HCT116 (cell line): ENCODE results near the gene FOXP1. TPM values are rescaled to one million over a fixed set of nuclear protein-coding genes. Genes with fewer than 3 reads are reported as not detected.

ENCODE experiments used
- ATAC-seq: fragments of 200-7000 bp; cut with Tn5 transposase; 2 replicates; pipeline ENCODE4 v1.9.1; 2020; ENCODE audit warnings: mild to moderate bottlenecking, moderate library complexity
- BruUV-seq: library from RNA; stranded (reverse); fragments of 400-500 nt; replicated peaks from 2 replicates; lab custom pipeline; 2021; lab: Mats Ljungman, UMichigan
- CTCF ChIA-PET: fragments of 300-600 bp; sonication (Branson Sonifier 250); formaldehyde crosslinking; loops from one replicate; lab custom pipeline; 2021; ENCODE audit warnings: antibody characterized with exemption; lab: Charles Lee
- POLR2A ChIA-PET: fragments of 300-600, 350-600 bp; sonication (Branson Sonifier 250); formaldehyde crosslinking; loops from one replicate; lab custom pipeline; 2021; ENCODE audit warnings: antibody characterized with exemption; lab: Charles Lee
- RAD21 ChIA-PET, 2 experiments: fragments of 300-600 bp; sonication (Branson Sonifier 250); formaldehyde crosslinking; loops; one replicate each; lab custom pipeline; 2023; ENCODE audit warnings: low total read pairs in 2 of 2; ENCODE audit not compliant: uncharacterized antibody in 2 of 2, unreplicated experiment in 2 of 2, low non-redundant PET in 1 of 2; lab: Charles Lee
- DNase-seq: peaks from one replicate; pipeline ENCODE4 v3.0.0-alpha.2; 2010; ENCODE audit warnings: low read depth, low spot score
- H2AFZ ChIP-seq: fragments of 200-600 bp; shearing (Covaris generic), sonication (generic); 2 replicates; pipeline ENCODE4 v1.6.1; 2017; ENCODE audit warnings: low read depth, mixed run types, mixed read lengths, antibody characterized with exemption, low read length; ENCODE audit not compliant: poor library complexity, severe bottlenecking
- H3K27ac ChIP-seq: 2 replicates; pipeline ENCODE4 v1.5.1; 2012; ENCODE audit warnings: low read depth, low read length
- H3K27me3 ChIP-seq: fragments of 200-600 bp; sonication (generic); 2 replicates; pipeline ENCODE4 v1.6.1; 2016; ENCODE audit warnings: mixed run types, low read length, mixed read lengths; ENCODE audit not compliant: insufficient read depth
- H3K36me3 ChIP-seq, 2 experiments: fragments of 200-500 bp in 1 of 2; fragments of 200-600 bp in 1 of 2; sonication (Bioruptor generic) in 1 of 2; sonication (generic) in 1 of 2; 2 replicates each; pipeline versions ENCODE4 v1.5.1 to v1.6.1; 2014 to 2016; ENCODE audit warnings: low read length in 2 of 2, inconsistent platforms in 1 of 2, mixed read lengths in 1 of 2, mixed run types in 1 of 2; ENCODE audit not compliant: insufficient read depth in 2 of 2, control insufficient read depth in 1 of 2
- H3K4me1 ChIP-seq, 2 experiments: fragments of 200-600 bp in 1 of 2; sonication (generic) in 1 of 2; 2 replicates each; pipeline versions ENCODE4 v1.5.1 to v1.6.1; 2012 to 2017; ENCODE audit warnings: low read length in 2 of 2, inconsistent platforms in 1 of 2, mild to moderate bottlenecking in 1 of 2, mixed read lengths in 1 of 2, mixed run types in 1 of 2, moderate library complexity in 1 of 2; ENCODE audit not compliant: insufficient read depth in 2 of 2, control insufficient read depth in 1 of 2
- H3K4me2 ChIP-seq: fragments of 200-600 bp; sonication (generic); 2 replicates; pipeline ENCODE4 v1.6.1; 2017; ENCODE audit warnings: mixed run types, low read length, mixed read lengths
- H3K4me3 ChIP-seq, 2 experiments: fragments of 200-600 bp in 1 of 2; sonication (generic) in 1 of 2; replicated peaks in 1 of 2; 2 replicates each; pipeline ENCODE4 v1.5.1; 2011 to 2016; ENCODE audit warnings: low read length in 2 of 2, control low read depth in 1 of 2, low read depth in 1 of 2, mild to moderate bottlenecking in 1 of 2, mixed read lengths in 1 of 2, mixed run types in 1 of 2
- H3K79me2 ChIP-seq: fragments of 200-600 bp; sonication (generic); 2 replicates; pipeline ENCODE4 v1.6.1; 2017; ENCODE audit warnings: mild to moderate bottlenecking, mixed run types, low read length, moderate library complexity, mixed read lengths; ENCODE audit not compliant: insufficient read depth
- H3K9ac ChIP-seq: fragments of 200-600 bp; sonication (generic); 2 replicates; pipeline ENCODE4 v1.6.1; 2016; ENCODE audit warnings: low read length, mixed read lengths
- H3K9me2 ChIP-seq: fragments of 200-600 bp; sonication (generic), shearing (Covaris generic); 2 replicates; pipeline ENCODE4 v1.6.1; 2017; ENCODE audit warnings: mixed run types, mild to moderate bottlenecking, moderate library complexity; ENCODE audit not compliant: insufficient read depth
- H3K9me3 ChIP-seq, 2 experiments: fragments of 200-500 bp in 1 of 2; fragments of 200-600 bp in 1 of 2; sonication (Bioruptor generic) in 1 of 2; sonication (generic) in 1 of 2; 2 replicates each; pipeline ENCODE4 v1.6.1; 2014 to 2017; ENCODE audit warnings: low read length in 2 of 2, mixed read lengths in 2 of 2, inconsistent platforms in 1 of 2, low read depth in 1 of 2, mild to moderate bottlenecking in 1 of 2, mixed run types in 1 of 2, moderate library complexity in 1 of 2; ENCODE audit not compliant: control insufficient read depth in 1 of 2, insufficient read depth in 1 of 2
- H4K20me1 ChIP-seq: fragments of 200-600 bp; sonication (generic), shearing (Covaris generic); 2 replicates; pipeline ENCODE4 v1.6.1; 2017; ENCODE audit warnings: mixed run types, mild to moderate bottlenecking, moderate library complexity; ENCODE audit not compliant: insufficient read depth
- CEBPB ChIP-seq: IDR thresholded peaks from 2 replicates; pipeline ENCODE4 v1.6.1; 2012; ENCODE audit warnings: low read depth
- EGR1 ChIP-seq: IDR thresholded peaks from 2 replicates; pipeline ENCODE4 v1.6.1; 2012; ENCODE audit warnings: low read depth
- EZH2 ChIP-seq: fragments of 200-600 bp; sonication (generic); IDR thresholded peaks from 2 replicates; pipeline ENCODE4 v1.6.1; 2017; ENCODE audit warnings: antibody characterized with exemption, mixed run types
- FOSL1 ChIP-seq: IDR thresholded peaks from 2 replicates; pipeline ENCODE4 v1.6.1; 2012; ENCODE audit warnings: low read depth
- RAD21 ChIP-seq: IDR thresholded peaks from 2 replicates; pipeline ENCODE4 v1.6.1; 2012; ENCODE audit warnings: low read depth, mild to moderate bottlenecking
- SIN3A ChIP-seq: IDR thresholded peaks from 2 replicates; pipeline ENCODE4 v1.6.1; 2012; ENCODE audit warnings: low read depth
- ZNF274 ChIP-seq: fragments of 200-500 bp; sonication (Bioruptor generic); IDR thresholded peaks from 2 replicates; pipeline ENCODE4 v1.6.1; 2014; ENCODE audit warnings: mild to moderate bottlenecking, low read depth, low read length, inconsistent platforms
- intact Hi-C: fragments of 100-400 bp; cut with micrococcal nuclease; formaldehyde crosslinking; loops from 2 replicates; pipeline ENCODE4 v1.10.0; 2022
- total RNA-seq: library from RNA; stranded (reverse); gene quantifications from one replicate; pipeline ENCODE4 v1.2.1, GENCODE V29; 2021; ENCODE audit not compliant: unreplicated experiment
- TF ChIP-seq, protein P1 (sequence below), 3 experiments: fragments of 200-600 bp in 1 of 3; sonication (generic) in 1 of 3; IDR thresholded peaks in 2 of 3; conservative IDR thresholded peaks in 1 of 3; 2 replicates each; pipeline ENCODE4 v1.5.1; 2012 to 2017; ENCODE audit warnings: low read depth in 2 of 3, low read length in 2 of 3, antibody characterized with exemption in 1 of 3, borderline replicate concordance in 1 of 3, control low read depth in 1 of 3, mild to moderate bottlenecking in 1 of 3, mixed read lengths in 1 of 3, mixed run types in 1 of 3, moderate library complexity in 1 of 3; ENCODE audit not compliant: insufficient read depth in 1 of 3
- TF ChIP-seq, protein P2 (sequence below): IDR thresholded peaks from 2 replicates; pipeline ENCODE4 v1.6.1; 2012
- TF ChIP-seq, protein P3 (sequence below): IDR thresholded peaks from 2 replicates; pipeline ENCODE4 v1.6.1; 2012; ENCODE audit warnings: low read depth
- TF ChIP-seq, protein P4 (sequence below): IDR thresholded peaks from 2 replicates; pipeline ENCODE4 v1.6.1; 2012

FOXP1 gene
- total RNA-seq, 1 experiment from 2014 or later, result 11.4 TPM

DNA sequence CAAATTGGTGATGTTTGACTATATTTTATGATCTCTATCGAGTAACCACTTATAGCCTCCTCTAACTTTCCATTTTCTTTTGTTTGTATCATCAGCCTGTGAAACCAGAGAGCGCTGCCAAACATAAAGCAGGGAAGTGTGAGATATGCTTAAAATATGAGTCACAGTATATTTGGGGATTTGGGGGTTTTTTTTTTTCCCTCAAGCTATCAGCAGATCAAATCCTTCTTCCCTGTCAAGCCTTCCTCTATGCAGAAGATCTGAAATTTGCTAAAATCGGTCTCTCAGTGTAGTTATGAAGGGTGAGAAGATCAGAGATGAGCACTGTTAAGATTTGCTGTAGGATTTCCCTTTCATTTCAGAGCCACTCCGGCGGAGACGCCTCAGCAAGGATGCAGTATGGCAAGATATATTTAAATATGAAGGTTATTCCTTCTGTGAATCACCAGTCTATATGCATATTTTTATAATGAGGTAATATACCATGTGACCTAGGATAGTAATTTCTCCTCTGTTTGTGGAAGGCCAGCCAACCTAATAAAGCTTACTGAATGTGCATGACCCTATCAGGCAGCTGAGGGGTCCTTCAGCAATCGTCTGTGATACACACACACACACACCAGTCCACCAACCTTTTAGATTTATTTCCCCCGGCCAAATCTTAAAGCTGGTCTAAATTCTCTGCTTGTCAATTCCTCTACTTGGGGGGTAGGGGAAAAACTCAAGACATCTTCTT is 474.1 kb downstream of the FOXP1 start:
- ChIA-PET RAD21 (no interaction called here), POLR2A (no interaction called here), CTCF (no interaction called here)
- no peaks in the 10 kb centered on the region for H4K20me1 ChIP-seq
- no peaks in the 10 kb centered on the region for H3K9me3 ChIP-seq
- H2AFZ ChIP-seq, result no peak overlapping the region
- H3K79me2 ChIP-seq, result no peaks in the 10 kb centered on the region
- H3K36me3 ChIP-seq, result no peaks in the 10 kb centered on the region
- H3K27ac ChIP-seq, result no peak overlapping the region
- H3K9me2 ChIP-seq, result no peaks in the 10 kb centered on the region
- H3K9ac ChIP-seq, result no peak overlapping the region
- DNase-seq (no peak), ATAC-seq (no peak)
- no peaks in the 10 kb centered on the region for H3K27me3 ChIP-seq
- H3K4me3 ChIP-seq, result no peak overlapping the region
- no peaks in the 10 kb centered on the region for H3K4me1 ChIP-seq
- H3K4me2 ChIP-seq, result no peak overlapping the region
- no TSS peak for BruUV-seq
- intact Hi-C loops, result no loop called here
- TF ChIP-seq, protein P1, sequence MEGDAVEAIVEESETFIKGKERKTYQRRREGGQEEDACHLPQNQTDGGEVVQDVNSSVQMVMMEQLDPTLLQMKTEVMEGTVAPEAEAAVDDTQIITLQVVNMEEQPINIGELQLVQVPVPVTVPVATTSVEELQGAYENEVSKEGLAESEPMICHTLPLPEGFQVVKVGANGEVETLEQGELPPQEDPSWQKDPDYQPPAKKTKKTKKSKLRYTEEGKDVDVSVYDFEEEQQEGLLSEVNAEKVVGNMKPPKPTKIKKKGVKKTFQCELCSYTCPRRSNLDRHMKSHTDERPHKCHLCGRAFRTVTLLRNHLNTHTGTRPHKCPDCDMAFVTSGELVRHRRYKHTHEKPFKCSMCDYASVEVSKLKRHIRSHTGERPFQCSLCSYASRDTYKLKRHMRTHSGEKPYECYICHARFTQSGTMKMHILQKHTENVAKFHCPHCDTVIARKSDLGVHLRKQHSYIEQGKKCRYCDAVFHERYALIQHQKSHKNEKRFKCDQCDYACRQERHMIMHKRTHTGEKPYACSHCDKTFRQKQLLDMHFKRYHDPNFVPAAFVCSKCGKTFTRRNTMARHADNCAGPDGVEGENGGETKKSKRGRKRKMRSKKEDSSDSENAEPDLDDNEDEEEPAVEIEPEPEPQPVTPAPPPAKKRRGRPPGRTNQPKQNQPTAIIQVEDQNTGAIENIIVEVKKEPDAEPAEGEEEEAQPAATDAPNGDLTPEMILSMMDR (IDR thresholded peaks at IDR 0.05 in 2 of 3, conservative IDR thresholded peaks at IDR 0.05 in 1 of 3; ENCODE audit: borderline replicate concordance in 1 of 3, insufficient read depth in 1 of 3, low read depth in 2 of 3, low read length in 2 of 3), result no peak
- no peak for TF ChIP-seq EGR1
- TF ChIP-seq, all 23 proteins: peak for 0

DNA sequence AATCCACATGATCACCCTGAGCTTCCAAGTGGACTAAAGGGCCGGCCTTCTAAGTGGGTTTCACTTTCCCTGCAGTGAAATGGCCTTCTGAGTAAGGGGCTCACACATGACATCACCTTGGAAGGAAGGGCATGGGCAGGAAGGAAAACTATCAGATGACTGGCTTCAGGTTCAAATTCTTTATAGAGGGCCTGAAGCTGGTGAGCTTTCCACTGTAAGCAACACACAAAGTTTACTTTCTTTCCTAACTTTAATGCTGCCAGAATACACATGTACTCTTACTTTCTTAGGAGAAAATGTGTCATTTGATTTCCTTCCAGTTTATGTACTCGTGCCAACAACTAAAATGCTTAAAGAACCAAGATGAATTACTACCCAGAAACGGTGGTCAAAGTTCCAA is 475.6 kb downstream of the FOXP1 start:
- no peaks in the 10 kb centered on the region for H3K9me2 ChIP-seq
- H3K9me3 ChIP-seq, result no peaks in the 10 kb centered on the region
- H3K4me2 ChIP-seq, result no peak overlapping the region
- no peaks in the 10 kb centered on the region for H3K27me3 ChIP-seq
- H3K9ac ChIP-seq, result no peak overlapping the region
- H3K27ac ChIP-seq, result no peak overlapping the region
- no peaks in the 10 kb centered on the region for H4K20me1 ChIP-seq
- DNase-seq (no peak), ATAC-seq (no peak)
- POLR2A ChIA-PET, result no interaction called here
- intact Hi-C loops, result no loop called here
- H3K79me2 ChIP-seq, result no peaks in the 10 kb centered on the region
- RAD21 ChIA-PET, result no interaction called here
- H2AFZ ChIP-seq, result no peak overlapping the region
- CTCF ChIA-PET, result no interaction called here
- H3K36me3 ChIP-seq, result no peaks in the 10 kb centered on the region
- H3K4me3 ChIP-seq, result no peak overlapping the region
- H3K4me1 ChIP-seq, result no peaks in the 10 kb centered on the region
- BruUV-seq, result no TSS peak
- TF ChIP-seq EZH2 (no peak), RAD21 (no peak), SIN3A (no peak), ZNF274 (no peak), FOSL1 (no peak), CEBPB (no peak), EGR1 (no peak)
- TF ChIP-seq, protein P2, sequence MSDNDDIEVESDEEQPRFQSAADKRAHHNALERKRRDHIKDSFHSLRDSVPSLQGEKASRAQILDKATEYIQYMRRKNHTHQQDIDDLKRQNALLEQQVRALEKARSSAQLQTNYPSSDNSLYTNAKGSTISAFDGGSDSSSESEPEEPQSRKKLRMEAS, result no peak
- TF ChIP-seq, protein P3, sequence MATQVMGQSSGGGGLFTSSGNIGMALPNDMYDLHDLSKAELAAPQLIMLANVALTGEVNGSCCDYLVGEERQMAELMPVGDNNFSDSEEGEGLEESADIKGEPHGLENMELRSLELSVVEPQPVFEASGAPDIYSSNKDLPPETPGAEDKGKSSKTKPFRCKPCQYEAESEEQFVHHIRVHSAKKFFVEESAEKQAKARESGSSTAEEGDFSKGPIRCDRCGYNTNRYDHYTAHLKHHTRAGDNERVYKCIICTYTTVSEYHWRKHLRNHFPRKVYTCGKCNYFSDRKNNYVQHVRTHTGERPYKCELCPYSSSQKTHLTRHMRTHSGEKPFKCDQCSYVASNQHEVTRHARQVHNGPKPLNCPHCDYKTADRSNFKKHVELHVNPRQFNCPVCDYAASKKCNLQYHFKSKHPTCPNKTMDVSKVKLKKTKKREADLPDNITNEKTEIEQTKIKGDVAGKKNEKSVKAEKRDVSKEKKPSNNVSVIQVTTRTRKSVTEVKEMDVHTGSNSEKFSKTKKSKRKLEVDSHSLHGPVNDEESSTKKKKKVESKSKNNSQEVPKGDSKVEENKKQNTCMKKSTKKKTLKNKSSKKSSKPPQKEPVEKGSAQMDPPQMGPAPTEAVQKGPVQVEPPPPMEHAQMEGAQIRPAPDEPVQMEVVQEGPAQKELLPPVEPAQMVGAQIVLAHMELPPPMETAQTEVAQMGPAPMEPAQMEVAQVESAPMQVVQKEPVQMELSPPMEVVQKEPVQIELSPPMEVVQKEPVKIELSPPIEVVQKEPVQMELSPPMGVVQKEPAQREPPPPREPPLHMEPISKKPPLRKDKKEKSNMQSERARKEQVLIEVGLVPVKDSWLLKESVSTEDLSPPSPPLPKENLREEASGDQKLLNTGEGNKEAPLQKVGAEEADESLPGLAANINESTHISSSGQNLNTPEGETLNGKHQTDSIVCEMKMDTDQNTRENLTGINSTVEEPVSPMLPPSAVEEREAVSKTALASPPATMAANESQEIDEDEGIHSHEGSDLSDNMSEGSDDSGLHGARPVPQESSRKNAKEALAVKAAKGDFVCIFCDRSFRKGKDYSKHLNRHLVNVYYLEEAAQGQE, result no peak
- TF ChIP-seq, protein P4, sequence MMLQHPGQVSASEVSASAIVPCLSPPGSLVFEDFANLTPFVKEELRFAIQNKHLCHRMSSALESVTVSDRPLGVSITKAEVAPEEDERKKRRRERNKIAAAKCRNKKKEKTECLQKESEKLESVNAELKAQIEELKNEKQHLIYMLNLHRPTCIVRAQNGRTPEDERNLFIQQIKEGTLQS, result no peak
